AG09319 (cell line): ENCODE results near the gene SLC25A45.

ENCODE experiments used
- DNase-seq: peaks from one replicate; pipeline ENCODE4 v3.0.0-alpha.2; 2010; ENCODE audit warnings: low read depth; ENCODE audit errors: extremely low read depth
- TF ChIP-seq, protein P1 (sequence below): IDR thresholded peaks from 2 replicates; pipeline ENCODE4 v1.5.1; 2011; ENCODE audit warnings: low read depth, mild to moderate bottlenecking, inconsistent platforms, low read length, moderate library complexity

The SLC25A45 gene

DNA sequence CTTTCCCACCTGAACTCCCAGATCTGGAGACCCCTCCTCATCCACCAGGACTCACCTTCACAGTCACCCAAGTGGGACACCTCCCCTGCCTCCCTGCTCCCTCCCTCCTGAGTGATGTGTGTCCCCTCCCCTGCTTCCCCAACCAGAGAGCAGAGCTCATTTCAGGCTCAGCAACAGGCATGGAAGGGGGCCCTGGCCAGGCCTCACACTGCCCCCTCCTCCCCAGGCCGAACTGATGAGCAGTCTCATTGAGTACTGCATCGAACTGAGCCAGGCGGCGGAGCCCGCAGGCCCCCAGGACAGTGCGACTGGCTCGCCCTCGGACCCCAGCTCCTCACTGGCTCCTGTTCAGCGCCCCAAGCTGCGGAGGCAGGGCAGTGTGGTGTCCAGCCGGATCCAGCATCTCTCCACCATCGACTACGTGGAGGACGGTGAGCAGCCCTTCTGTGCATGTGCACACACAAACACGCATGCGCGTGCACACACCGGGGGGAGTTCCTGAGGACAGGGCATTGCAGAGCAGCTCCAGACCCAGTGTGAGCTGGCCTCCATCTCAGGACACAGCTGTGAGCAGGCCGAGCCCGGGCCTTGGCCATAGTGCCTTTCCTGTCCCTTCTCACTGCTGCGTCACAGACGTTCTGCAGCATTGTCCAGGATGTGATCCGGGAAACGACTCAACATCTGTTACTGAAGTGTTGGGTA lies 22.3 kb upstream of the SLC25A45 start:
- no peak for DNase-seq
- TF ChIP-seq, protein P1, sequence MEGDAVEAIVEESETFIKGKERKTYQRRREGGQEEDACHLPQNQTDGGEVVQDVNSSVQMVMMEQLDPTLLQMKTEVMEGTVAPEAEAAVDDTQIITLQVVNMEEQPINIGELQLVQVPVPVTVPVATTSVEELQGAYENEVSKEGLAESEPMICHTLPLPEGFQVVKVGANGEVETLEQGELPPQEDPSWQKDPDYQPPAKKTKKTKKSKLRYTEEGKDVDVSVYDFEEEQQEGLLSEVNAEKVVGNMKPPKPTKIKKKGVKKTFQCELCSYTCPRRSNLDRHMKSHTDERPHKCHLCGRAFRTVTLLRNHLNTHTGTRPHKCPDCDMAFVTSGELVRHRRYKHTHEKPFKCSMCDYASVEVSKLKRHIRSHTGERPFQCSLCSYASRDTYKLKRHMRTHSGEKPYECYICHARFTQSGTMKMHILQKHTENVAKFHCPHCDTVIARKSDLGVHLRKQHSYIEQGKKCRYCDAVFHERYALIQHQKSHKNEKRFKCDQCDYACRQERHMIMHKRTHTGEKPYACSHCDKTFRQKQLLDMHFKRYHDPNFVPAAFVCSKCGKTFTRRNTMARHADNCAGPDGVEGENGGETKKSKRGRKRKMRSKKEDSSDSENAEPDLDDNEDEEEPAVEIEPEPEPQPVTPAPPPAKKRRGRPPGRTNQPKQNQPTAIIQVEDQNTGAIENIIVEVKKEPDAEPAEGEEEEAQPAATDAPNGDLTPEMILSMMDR = no peak

DNA sequence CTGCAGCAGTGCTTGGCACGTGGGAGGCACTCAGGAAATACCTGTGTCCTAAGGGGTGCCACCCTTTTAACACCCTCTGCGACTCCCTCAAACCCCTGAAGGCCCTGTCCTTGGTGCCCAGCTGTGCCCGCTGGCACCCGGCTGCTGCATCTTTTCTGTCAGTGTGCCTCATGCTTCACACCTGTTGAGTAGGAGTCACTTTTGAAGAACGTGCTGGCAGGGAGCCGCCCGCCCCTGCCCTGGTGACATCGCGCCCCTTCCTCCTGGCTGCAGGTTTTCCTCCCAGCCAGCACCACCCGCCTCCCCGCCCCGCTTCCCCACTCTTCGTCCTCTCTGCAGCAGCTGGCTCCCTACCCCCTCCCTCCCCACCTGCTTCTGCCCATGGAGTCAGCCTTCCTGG lies 21.8 kb upstream of the SLC25A45 start:
- TF ChIP-seq, protein P1 = no peak
- DNase-seq = no peak

DNA sequence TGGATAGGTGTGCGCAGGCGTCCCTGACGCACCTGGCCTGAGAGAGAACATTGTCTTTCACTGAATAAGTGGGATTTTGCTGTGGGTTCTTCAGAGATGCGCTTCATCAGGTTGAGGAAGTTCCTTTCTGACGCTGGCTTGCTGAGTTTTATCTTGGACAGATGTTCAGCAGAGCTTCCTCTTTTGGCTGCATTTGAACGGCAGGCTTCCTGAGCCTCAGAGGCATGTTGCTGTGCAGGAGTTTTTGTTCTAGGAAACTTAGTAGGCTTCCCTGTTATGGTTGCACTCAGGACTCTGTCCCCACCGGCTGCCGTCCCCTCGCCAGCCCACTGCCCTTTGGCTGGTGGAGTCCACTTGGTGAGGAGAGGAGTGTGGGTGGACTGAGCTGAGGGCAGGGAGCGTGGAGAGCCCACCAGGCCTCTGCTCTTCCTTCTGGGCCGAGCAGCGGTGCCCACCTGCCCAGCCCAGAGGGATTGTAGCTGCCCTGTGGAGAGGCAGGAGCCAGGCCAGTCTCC lies 21.2 kb upstream of the SLC25A45 start:
- TF ChIP-seq, protein P1 = no peak
- DNase-seq = no peak

DNA sequence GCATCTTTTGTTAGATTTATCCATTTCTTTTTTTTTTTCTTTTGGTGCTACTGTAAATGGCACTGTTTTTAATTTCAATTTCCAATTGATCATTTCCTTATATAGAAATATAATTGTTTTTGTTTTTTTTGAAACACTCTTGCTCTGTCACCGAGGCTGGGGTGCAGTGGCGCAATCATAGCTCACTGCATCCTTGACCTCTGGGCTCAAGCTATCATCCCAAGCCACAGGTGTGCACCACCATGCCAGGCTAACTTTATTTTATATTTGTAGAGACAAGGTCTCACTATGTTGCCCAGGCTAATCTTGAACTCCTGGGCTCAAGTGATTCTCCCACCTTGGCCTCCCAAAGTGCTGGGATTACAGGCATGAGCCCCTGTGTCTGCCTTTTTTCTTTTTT lies 20.3 kb upstream of the SLC25A45 start:
- TF ChIP-seq, protein P1 = no peak
- DNase-seq = no peak

DNA sequence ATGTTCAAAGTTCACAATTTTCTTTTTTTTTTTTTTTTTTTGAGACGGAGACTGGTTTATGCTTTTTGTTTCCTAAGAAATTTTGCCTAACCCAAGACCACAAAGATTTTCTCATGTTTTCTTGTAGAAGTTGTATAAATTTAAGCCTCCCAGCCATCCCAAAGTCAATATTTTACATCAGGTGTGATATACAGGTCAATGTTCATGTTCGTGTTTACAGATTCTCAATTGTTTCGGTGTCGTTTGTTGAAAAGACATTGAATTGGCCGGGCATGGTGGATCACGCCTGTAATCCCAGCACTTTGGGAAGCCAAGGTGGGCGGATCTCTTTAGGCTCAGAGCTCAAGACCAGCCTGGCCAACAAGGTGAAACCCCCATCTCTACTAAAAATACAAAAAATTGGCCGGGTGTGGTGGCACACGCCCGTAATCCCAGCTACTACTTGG lies 19.4 kb upstream of the SLC25A45 start:
- DNase-seq = no peak
- TF ChIP-seq, protein P1 = no peak

DNA sequence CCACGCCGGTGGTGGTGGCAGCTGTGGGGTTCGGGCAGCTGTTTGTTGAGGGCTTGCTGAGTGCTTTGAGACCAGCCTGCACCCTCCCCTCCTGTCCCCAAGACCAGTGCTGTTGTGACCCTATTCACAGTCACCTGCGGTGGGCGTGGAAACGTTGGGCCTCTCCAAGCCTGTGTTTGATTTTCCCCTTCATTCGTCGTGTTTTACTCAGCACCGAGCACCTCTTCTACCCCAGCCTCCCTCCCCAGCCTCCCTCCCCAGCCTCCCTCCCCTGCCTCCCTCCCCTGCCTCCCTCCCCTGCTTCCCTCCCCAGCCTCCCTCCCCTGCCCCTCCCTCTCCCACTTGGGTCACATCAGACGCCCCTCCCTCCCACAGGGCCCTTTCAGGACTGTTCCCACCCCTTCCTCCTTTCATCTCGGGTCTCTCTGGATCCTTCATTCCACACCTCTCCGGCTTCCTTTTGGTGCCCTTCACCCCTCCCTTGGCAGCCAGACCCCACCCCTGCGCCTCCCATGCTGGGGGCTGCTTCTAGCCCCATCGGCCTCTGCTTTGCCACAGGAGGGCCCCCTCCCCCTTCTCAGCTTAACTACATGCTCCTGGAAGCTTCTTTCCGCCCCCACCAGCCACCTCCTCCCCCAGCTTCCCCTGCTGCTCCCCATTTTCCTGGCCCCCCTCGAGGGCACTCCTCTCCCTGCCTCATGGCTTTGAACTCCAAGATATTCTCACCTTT lies 18.8 kb upstream of the SLC25A45 start:
- no peak for DNase-seq
- TF ChIP-seq, protein P1 = no peak
